Testis (tissue), 3 donors: ENCODE data around the gene ACSF2. TPM values are rescaled to one million over a fixed set of nuclear protein-coding genes. Genes with fewer than 3 reads are reported as not detected.

Source experiments
- DNase-seq: peaks from one replicate; pipeline ENCODE4 v3.0.0-alpha.2; 2019
- H3K27ac ChIP-seq, 2 donors: fragments of 200-600 bp; sonication (generic); one replicate each; pipeline ENCODE4 v1.5.1; 2019
- H3K27me3 ChIP-seq: fragments of 200-600 bp; sonication (generic); one replicate; pipeline ENCODE4 v1.5.1; 2019
- H3K36me3 ChIP-seq: fragments of 200-600 bp; sonication (generic); one replicate; pipeline ENCODE4 v1.5.1; 2017; ENCODE audit warnings: low read depth; ENCODE audit errors: missing control alignments
- H3K4me1 ChIP-seq: fragments of 200-600 bp; sonication (generic); one replicate; pipeline ENCODE4 v1.5.1; 2019
- H3K4me3 ChIP-seq, 2 donors: fragments of 200-600 bp; sonication (generic); one replicate each; pipeline ENCODE4 v1.5.1; 2017 to 2019
- H3K9me3 ChIP-seq: fragments of 200-600 bp; sonication (generic); one replicate; pipeline ENCODE4 v1.5.1; 2017
- POLR2A ChIP-seq: fragments of 450-650 bp; IDR thresholded peaks from one replicate; pipeline ENCODE4 v1.6.1; 2017; ENCODE audit warnings: antibody characterized with exemption, mild to moderate bottlenecking, moderate library complexity
- WGBS, 2 donors: methylation state at CpG; one replicate each; pipeline ENCODE4 v1.1.5; 2018; 5-methylcytosine and 5-hydroxymethylcytosine counted together
- intact Hi-C: fragments of 100-400 bp; cut with DNase I; formaldehyde crosslinking; loops from one replicate; pipeline ENCODE4 v1.15.1; 2023; ENCODE audit warnings: low total_unique reads
- polyA plus RNA-seq: library from polyadenylated mRNA; stranded (reverse); fragments of 350-450 nt; fragmentation: Illumina TruSeq; extraction: RNeasy Lipid Tissue Mini Kit (QIAGEN cat#74804); gene quantifications from one replicate; pipeline ENCODE4 v1.2.3, GENCODE V29; 2014; ENCODE audit warnings: low read depth, low replicate concordance; ENCODE audit not compliant: insufficient read depth
- total RNA-seq, 2 donors: library from RNA; depleted of rRNA; stranded (reverse); fragments of >200 nt; gene quantifications; one replicate each; pipeline ENCODE4 v1.2.3, GENCODE V29; 2016
- TF ChIP-seq, protein P1 (sequence below), 3 experiments: fragments of 450-650 bp in 2 of 3; fragments of 200-600 bp in 1 of 3; sonication (generic) in 1 of 3; IDR thresholded peaks; one replicate each; pipeline ENCODE4 v1.5.1; 2016 to 2019; ENCODE audit warnings: antibody characterized with exemption in 3 of 3, mild to moderate bottlenecking in 2 of 3, moderate library complexity in 1 of 3

The ACSF2 gene
- total and polyA plus RNA-seq, 3 donors from 2014 or later, result 37.7 to 60.1 (median 39.4) TPM

DNA sequence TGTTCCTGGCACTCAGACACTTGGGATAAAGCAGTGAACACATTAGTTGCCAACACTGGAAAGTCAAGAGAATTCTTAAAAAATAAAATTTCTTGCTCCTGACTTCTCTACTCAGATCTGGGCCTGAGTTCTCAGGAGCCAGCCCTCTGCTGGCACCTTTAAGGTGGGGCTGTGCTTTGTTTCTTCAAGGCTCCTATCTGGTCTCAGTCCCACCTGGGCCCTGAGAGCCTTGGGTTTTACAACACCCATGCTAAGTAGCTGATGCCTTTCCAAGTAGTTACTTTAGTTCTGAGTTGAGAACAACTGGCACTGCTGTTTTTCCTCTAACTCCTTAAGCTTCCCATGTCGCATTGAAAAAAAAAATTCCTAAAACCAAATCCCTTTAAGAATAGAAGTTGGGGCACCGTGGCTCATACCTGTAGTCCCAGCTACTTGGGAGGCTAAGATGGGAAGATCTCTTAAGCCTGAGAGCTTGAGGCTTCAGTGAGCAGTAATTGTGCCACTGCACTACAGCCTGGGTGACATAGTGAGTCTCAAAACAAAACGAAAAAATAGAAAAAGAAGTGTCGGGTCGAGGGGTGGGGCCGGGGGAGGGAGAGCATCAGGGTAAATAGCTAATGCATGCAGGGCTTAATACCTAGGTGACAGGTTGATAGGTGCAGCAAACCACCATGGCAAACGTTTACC, 26.1 kb downstream of the ACSF2 start:
- Histone ChIP-seq H3K4me1 (no peaks in the 10 kb centered on the region), H3K4me3 (no peak overlapping the region), H3K36me3 (no peaks in the 10 kb centered on the region), H3K27ac (no peak overlapping the region), H3K9me3 (no peaks in the 10 kb centered on the region), H3K27me3 (no peaks in the 10 kb centered on the region)
- intact Hi-C loops, result no loop called here
- 72 to 84% methylated on average over 7 of the region's 7 CpGs for WGBS, 2 donors
- TF ChIP-seq, protein P1, sequence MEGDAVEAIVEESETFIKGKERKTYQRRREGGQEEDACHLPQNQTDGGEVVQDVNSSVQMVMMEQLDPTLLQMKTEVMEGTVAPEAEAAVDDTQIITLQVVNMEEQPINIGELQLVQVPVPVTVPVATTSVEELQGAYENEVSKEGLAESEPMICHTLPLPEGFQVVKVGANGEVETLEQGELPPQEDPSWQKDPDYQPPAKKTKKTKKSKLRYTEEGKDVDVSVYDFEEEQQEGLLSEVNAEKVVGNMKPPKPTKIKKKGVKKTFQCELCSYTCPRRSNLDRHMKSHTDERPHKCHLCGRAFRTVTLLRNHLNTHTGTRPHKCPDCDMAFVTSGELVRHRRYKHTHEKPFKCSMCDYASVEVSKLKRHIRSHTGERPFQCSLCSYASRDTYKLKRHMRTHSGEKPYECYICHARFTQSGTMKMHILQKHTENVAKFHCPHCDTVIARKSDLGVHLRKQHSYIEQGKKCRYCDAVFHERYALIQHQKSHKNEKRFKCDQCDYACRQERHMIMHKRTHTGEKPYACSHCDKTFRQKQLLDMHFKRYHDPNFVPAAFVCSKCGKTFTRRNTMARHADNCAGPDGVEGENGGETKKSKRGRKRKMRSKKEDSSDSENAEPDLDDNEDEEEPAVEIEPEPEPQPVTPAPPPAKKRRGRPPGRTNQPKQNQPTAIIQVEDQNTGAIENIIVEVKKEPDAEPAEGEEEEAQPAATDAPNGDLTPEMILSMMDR (IDR thresholded peaks at IDR 0.05), result no peak
- no peak for DNase-seq

DNA sequence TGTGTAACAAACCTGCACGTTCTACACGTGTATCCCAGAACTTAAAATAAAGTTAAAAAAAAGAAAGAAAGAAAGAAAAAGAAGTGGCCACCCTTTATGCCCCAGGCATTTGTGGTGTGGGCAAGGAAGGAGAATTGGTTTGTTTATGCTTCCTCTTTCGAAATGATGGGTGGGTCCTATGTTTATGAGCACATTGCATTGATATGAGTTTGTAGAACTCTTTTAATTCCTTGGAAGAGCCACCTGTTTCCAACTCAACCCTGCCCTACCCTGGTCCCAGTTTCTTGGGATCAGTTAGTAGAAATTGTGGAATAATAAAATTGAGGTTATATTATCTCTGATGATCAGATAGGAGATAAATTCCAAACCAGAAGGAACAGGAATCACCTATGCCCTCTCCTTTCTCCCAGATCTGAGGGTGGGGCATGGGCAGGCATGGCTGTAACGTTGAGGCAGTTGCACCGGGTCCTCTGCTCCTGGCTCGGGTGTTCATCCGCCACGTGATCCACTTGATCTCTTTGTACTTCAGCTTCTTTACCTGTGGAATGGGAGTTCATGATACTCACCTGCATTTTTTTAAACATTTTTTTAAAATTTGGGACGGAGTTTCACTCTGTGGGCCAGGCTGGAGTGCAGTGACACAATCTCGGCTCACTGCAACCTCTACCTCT, 26.7 kb downstream of the ACSF2 start:
- H3K4me3 ChIP-seq, result no peak overlapping the region
- TF ChIP-seq, protein P1 (IDR thresholded peaks at IDR 0.05), result no peak
- no peak for TF ChIP-seq POLR2A
- H3K9me3 ChIP-seq, result no peaks in the 10 kb centered on the region
- H3K27ac ChIP-seq, result no peak overlapping the region
- no peak for DNase-seq
- H3K36me3 ChIP-seq, result no peaks in the 10 kb centered on the region
- intact Hi-C loops, result no loop called here
- WGBS, 2 donors, result 89 to 91% methylated on average over 10 of the region's 10 CpGs
- no peaks in the 10 kb centered on the region for H3K27me3 ChIP-seq
- H3K4me1 ChIP-seq, result no peaks in the 10 kb centered on the region

DNA sequence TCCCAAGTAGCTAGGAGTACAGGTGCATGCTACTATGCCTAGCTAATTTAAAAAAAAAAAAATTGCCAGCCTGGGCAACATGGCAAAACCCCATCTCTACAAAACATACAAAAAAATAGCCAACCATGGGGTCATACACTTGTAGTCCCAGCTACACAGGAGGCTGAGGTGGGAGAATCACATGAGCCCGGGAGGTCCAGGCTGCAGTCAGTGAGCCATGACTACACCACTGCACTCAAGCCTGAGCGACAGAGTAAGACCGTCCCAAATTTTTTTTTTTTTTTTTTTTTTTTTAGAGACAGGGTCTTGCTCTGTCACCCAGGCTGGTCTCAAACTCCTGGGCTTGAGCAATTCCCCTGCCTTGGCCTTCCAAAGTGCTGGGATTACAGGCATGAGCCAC, 27.9 kb downstream of the ACSF2 start:
- DNase-seq, result no peak
- WGBS, 2 donors, result 92% methylated on average over 3 of the region's 3 CpGs
- Histone ChIP-seq H3K27ac (no peak overlapping the region), H3K36me3 (no peaks in the 10 kb centered on the region), H3K27me3 (no peaks in the 10 kb centered on the region), H3K4me1 (no peaks in the 10 kb centered on the region), H3K9me3 (no peaks in the 10 kb centered on the region), H3K4me3 (no peak overlapping the region)
- no peak for TF ChIP-seq POLR2A
- TF ChIP-seq, protein P1 (IDR thresholded peaks at IDR 0.05), result no peak
- intact Hi-C loops, result no loop called here

DNA sequence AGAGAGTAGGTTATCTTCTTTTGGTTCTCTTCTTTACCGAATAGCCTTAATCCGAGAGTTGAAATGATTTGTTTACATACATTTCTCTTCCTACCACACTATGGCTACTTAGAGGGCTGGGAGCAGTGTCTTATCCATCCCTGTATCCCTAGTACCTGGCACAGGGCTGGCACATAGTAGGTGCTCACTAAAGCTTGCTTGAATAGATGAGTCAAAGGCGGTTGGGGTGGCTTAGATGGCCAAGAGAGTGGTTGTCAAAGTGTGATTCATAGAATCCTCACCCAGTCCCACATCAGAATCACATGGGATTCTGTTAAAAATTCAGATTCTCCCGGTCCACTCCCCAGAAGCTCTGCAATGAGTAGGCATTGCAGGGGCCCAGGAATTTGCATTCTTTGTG, 31.6 kb downstream of the ACSF2 start:
- no peak for DNase-seq
- Histone ChIP-seq H3K27me3 (no peaks in the 10 kb centered on the region), H3K36me3 (no peaks in the 10 kb centered on the region), H3K27ac (no peak overlapping the region), H3K9me3 (no peaks in the 10 kb centered on the region), H3K4me3 (no peak overlapping the region), H3K4me1 (no peaks in the 10 kb centered on the region)
- intact Hi-C loops, result no loop called here
- 92 to 95% methylated on average over 4 of the region's 4 CpGs for WGBS, 2 donors
- TF ChIP-seq, protein P1 (IDR thresholded peaks at IDR 0.05), result no peak
- TF ChIP-seq POLR2A, result no peak

DNA sequence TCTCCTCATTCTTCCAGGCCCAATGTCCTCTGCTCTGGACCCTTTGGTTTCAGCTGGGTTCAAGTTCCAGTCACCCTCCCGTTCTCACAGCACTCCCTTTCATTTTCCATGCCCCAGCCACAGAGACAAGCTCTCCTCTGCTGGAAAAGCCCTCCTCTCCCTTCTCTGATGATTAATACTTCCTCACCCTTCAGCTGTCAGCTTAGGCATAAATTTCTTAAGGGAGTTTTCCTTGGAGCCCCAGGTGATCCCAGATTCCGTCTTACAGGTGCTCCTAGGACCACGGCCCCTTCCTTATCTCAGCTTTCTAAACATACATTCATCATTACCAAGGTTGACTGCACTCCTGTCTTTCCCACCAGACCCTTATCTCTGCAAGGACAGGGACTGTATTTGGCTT, 32.3 kb downstream of the ACSF2 start:
- no peaks in the 10 kb centered on the region for H3K4me1 ChIP-seq
- no peak overlapping the region for H3K4me3 ChIP-seq
- H3K9me3 ChIP-seq, result no peaks in the 10 kb centered on the region
- 64 to 73% methylated on average over 3 of the region's 3 CpGs for WGBS, 2 donors
- no peaks in the 10 kb centered on the region for H3K27me3 ChIP-seq
- no peak for DNase-seq
- H3K36me3 ChIP-seq, result no peaks in the 10 kb centered on the region
- H3K27ac ChIP-seq, result no peak overlapping the region
- TF ChIP-seq POLR2A, result no peak
- intact Hi-C loops, result no loop called here
